Measurements from ENCODE around the gene ING3. TPM values are rescaled to one million over a fixed set of nuclear protein-coding genes. Genes with fewer than 3 reads are reported as not detected.
A peak's percentile ranks its signal among the peaks of the same experiment; 100 is the strongest.

ING3 gene
- total and polyA plus RNA-seq, 2 of the 13 experiments (the other 11 are each of a cell fraction or from before 2014, with no cell fraction given), result 6.9 to 12.8 TPM

DNA sequence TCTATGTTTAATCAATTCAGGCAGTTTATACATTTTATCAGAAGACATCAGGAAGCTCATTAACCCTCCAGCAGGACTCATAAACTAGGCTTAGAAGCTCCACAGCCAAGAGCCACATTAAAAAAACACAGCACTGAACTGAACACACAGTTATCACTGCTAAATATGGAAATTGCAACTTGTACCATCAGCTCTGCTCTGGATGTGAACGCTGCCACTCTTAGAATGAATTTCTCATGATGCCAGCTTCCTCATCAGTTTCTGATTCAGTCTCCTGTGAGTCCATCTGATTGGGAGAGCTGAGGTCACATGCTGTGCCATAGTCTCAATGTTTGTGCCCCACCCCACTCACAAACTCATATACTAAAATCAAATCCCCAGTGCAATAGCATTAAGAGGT lies 17.1 kb upstream of the ING3 start:
- no peak for ATAC-seq
- no TSS peak for BruUV-seq (replicated peaks)
- no peak for TF ChIP-seq KLF15 (CRISPR knock-in tag; IDR thresholded peaks at IDR 0.05; ENCODE audit: borderline replicate concordance)
- Histone ChIP-seq H3K4me2 (ENCODE audit: low read depth, low read length) (no peak overlapping the region), H3K79me2 (ENCODE audit: insufficient read depth, low read length) (no peaks in the 10 kb centered on the region), H3K4me3 (replicated peaks in 1 of 3; ENCODE audit: insufficient read depth in 1 of 3, low read depth in 2 of 3, low read length in 3 of 3) (no peak overlapping the region), H3K9ac (ENCODE audit: insufficient read depth, low read depth, low read length) (no peak overlapping the region), H3K27ac (ENCODE audit: extremely low read length, insufficient read depth, low read length) (no peak overlapping the region), H4K20me1 (ENCODE audit: insufficient read depth, low read length) (no peaks in the 10 kb centered on the region), H2AFZ (ENCODE audit: low read length) (no peak overlapping the region), H3K4me1 (ENCODE audit: insufficient read depth, low read length) (no peaks in the 10 kb centered on the region), H3K27me3 (ENCODE audit: control insufficient read depth in 1 of 2, insufficient read depth in 2 of 2, low read length in 2 of 2) (no peaks in the 10 kb centered on the region), H3K9me3 (ENCODE audit: low read length) (no peaks in the 10 kb centered on the region), H3K36me3 (replicated peaks in 1 of 2; ENCODE audit: control insufficient read depth in 1 of 2, insufficient read depth in 2 of 2, low read length in 2 of 2) (no peaks in the 10 kb centered on the region)
- WGBS (ENCODE audit: low lambda C conversion rate), result 20% methylated on average over 1 of the region's 1 CpG
- DNase-seq (ENCODE audit: low spot score), result no peak
- ChIA-PET POLR2A (no interaction called here), CTCF (ENCODE audit: low intra/inter-chr PET ratio, low total read pairs) (no interaction called here)
- no peak for FAIRE-seq
- in situ Hi-C loops (cut with HindIII; ENCODE audit: extremely low pct_ligation_motif_present, low pct_unique_long_range_greater_than_20kb) (no loop called here), intact Hi-C loops (cut with micrococcal nuclease; ENCODE audit: unreplicated experiment) (no loop called here)

DNA sequence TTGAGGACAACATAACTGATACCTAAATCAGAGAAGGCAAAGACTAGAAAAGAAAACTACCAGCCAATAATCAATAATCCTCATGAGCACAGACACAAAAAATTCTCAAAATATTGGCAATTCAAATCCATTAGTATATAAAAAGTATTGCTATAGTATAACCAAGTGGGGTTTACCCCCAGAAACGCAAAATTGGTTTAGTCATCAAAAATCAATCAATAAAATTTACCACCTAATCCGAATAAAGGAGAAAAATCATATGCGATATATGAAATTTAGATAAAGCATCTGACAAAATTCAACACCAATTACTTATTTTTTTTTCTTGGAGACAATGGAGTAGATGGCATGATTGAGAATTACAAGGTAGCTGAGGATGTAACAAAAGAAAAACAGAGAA lies 11.2 kb upstream of the ING3 start:
- FAIRE-seq (no peak), DNase-seq (ENCODE audit: low spot score) (no peak), ATAC-seq (no peak)
- Histone ChIP-seq H3K27ac (ENCODE audit: extremely low read length, insufficient read depth, low read length) (no peak overlapping the region), H2AFZ (ENCODE audit: low read length) (no peak overlapping the region), H3K36me3 (replicated peaks in 1 of 2; ENCODE audit: control insufficient read depth in 1 of 2, insufficient read depth in 2 of 2, low read length in 2 of 2) (no peaks in the 10 kb centered on the region), H3K4me1 (ENCODE audit: insufficient read depth, low read length) (no peaks in the 10 kb centered on the region), H3K4me3 (replicated peaks in 1 of 3; ENCODE audit: insufficient read depth in 1 of 3, low read depth in 2 of 3, low read length in 3 of 3) (no peak overlapping the region), H3K27me3 (ENCODE audit: control insufficient read depth in 1 of 2, insufficient read depth in 2 of 2, low read length in 2 of 2) (no peaks in the 10 kb centered on the region), H3K9ac (ENCODE audit: insufficient read depth, low read depth, low read length) (no peak overlapping the region), H3K4me2 (ENCODE audit: low read depth, low read length) (no peak overlapping the region), H3K79me2 (ENCODE audit: insufficient read depth, low read length) (no peaks in the 10 kb centered on the region), H3K9me3 (ENCODE audit: low read length) (no peaks in the 10 kb centered on the region), H4K20me1 (ENCODE audit: insufficient read depth, low read length) (no peaks in the 10 kb centered on the region)
- in situ Hi-C loops (cut with HindIII; ENCODE audit: extremely low pct_ligation_motif_present, low pct_unique_long_range_greater_than_20kb), result loop anchor here (5.0 kb wide), 1 partner anchor 132 kb away; no protein-coding TSS in a partner anchor
- TF ChIP-seq MAFF (IDR thresholded peaks at IDR 0.05; ENCODE audit: low read depth, low read length) (peak; percentile 60), HNRNPUL1 (IDR thresholded peaks at IDR 0.05; ENCODE audit: low read depth, low read length) (no peak), FOXJ3 (CRISPR knock-in tag; IDR thresholded peaks at IDR 0.05; ENCODE audit: borderline replicate concordance) (no peak), MAFK (conservative IDR thresholded peaks at IDR 0.05 in 1 of 2, IDR thresholded peaks at IDR 0.05 in 1 of 2; ENCODE audit: low read length in 2 of 2) (peak; percentile 42 to 64; a peak in 3 of 4 replicates), GTF2F1 (IDR thresholded peaks at IDR 0.05; ENCODE audit: low read length) (no peak)
- CTCF ChIA-PET (ENCODE audit: low intra/inter-chr PET ratio, low total read pairs), result no interaction called here
- POLR2A ChIA-PET, result no interaction called here
- 49% methylated on average over 3 of the region's 3 CpGs for WGBS (ENCODE audit: low lambda C conversion rate)
- BruUV-seq (replicated peaks), result no TSS peak
- intact Hi-C loops (cut with micrococcal nuclease; ENCODE audit: unreplicated experiment), result no loop called here
